ENCODE data around the gene BCAS3.

GRCh38 chr17:61005358-61005757 lies 327.7 kb downstream of the BCAS3 start:
- TF ChIP-seq CTCF (conservative IDR thresholded peaks at IDR 0.05) (no peak), ZFX (IDR thresholded peaks at IDR 0.05) (no peak)

All from C4-2B (cell line).